Measurements from ENCODE around the gene BMPER. TPM values are rescaled to one million over a fixed set of nuclear protein-coding genes. Genes with fewer than 3 reads are reported as not detected.

BMPER gene
- polyA plus RNA-seq, 1 of the 3 experiments (the other 2 are of a cell fraction): 20.0 TPM

- peak; percentile 45 for TF ChIP-seq CTCF (IDR thresholded peaks at IDR 0.05)
- TF ChIP-seq CHD2 (IDR thresholded peaks at IDR 0.05; ENCODE audit: low read length, partially characterized antibody): peak; percentile 27
- TF ChIP-seq USF1 (IDR thresholded peaks at IDR 0.05; ENCODE audit: borderline replicate concordance, low read depth): peak; percentile 28; the same call in 1 of the 2 replicates
- no peak for TF ChIP-seq USF2 (IDR thresholded peaks at IDR 0.05; ENCODE audit: borderline replicate concordance, low read depth, low read length)
- no peak for TF ChIP-seq POLR2AphosphoS5 (IDR thresholded peaks at IDR 0.05; ENCODE audit: low read depth, low read length)
- no peak; the same call in 1 of the 2 replicates for TF ChIP-seq MAX (IDR thresholded peaks at IDR 0.05; ENCODE audit: low read depth)
- peak; percentile 29; the same call in 1 of the 2 replicates for TF ChIP-seq GABPA (IDR thresholded peaks at IDR 0.05; ENCODE audit: low read depth)
- no peak for TF ChIP-seq EZH2phosphoT487 (IDR thresholded peaks at IDR 0.05; ENCODE audit: borderline replicate concordance, low read depth)
- no peak for TF ChIP-seq NFIC (IDR thresholded peaks at IDR 0.05; ENCODE audit: borderline replicate concordance)
- TF ChIP-seq REST (IDR thresholded peaks at IDR 0.05; ENCODE audit: low read depth, low read length): 0 out of 2 replicates have a peak, but pooled peaks have one; percentile 2
- no peak for TF ChIP-seq TCF12 (IDR thresholded peaks at IDR 0.05)
- no peak for TF ChIP-seq SMC3 (IDR thresholded peaks at IDR 0.05; ENCODE audit: low read depth, low read length)
- no peak for TF ChIP-seq JUND (IDR thresholded peaks at IDR 0.05)
- TF ChIP-seq YY1 (IDR thresholded peaks at IDR 0.05; ENCODE audit: low read depth): 0 out of 2 replicates have a peak, but pooled peaks have one; percentile 37
These were observed 504 bp upstream of the BMPER start (continued) for GRCh38 chr7:33904681-33905388.
